NCI-H1436 (cell line): Measurements from ENCODE around the gene NPBWR2.

Experiments used
- DNase-seq: peaks from one replicate; lab custom pipeline; 2025; lab: John Stamatoyannopoulos, UW

Gene NPBWR2

DNA sequence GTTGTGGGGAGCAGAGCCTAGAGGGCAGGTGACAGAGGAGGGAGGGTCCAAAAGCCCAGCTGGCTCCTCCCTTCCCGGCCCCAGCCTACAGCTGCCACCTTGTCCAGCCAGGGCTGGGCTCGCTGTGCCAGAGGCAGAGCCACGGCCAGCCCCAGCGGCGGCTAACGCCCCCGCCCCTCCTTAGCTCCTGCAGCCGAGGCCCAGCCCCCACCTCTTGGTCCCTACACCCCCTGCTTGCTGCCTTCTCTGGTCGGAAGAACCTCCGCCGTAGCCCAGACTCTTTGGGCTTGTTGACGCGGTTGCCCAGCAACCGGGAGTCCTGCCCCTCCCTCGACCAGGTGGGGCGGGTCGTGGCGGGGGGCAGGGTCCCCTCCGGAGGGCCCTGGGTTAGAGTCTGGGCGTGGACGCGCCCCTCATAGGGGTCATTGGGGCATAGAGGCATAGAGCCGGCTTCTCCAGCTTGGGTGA is 22.6 kb downstream of the NPBWR2 start:
- DNase-seq: no peak

DNA sequence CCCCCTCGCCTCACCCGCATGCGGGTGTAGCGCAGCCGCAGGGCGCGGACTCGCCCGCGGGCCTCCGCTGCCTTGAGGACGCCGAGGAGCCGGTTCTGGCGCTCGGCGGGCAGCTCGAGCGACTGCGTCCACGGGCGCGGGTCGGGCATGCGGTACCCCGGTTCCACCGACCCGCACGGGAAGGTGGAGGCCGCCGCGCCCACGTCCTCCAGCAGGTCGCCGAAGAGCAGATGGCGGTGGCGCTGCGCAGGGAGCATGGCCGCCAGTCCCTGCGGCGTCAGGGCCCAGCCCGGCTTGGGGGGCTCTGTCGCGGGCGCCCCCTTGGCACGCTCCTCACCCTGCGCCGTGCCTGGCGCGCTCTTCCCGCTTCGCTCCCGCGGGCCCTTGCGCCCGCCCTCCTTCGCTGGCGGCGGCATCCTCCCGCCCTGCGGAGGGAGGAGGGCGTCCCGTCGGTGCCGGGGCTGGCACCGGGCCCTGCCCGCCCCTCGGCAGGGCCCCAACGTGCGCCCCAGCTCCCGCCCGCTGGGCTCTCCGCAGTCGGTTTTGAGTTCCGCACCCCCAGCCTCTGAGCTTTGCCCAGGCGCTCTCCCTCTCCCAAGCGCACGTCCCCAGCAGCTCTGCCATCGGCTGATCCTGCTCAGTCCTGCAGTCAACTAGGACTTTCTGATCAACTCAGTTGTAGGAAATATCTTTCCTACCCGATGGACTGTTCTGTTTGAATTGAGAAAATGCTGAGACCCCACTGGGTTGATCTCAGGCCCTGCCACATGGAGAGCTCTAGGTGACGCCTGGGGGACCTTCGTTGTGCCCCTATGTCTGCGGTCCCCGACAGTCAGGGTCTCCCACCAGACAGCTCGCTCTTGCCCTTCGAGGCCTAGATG is 23.3 kb downstream of the NPBWR2 start, which contains the start of gene LKAAEAR1:
Gene LKAAEAR1 (minus strand): TSS at position 595 of the 881 bp plus-strand sequence. CDS start 179 bp downstream, at position 416.
- DNase-seq: no peak

DNA sequence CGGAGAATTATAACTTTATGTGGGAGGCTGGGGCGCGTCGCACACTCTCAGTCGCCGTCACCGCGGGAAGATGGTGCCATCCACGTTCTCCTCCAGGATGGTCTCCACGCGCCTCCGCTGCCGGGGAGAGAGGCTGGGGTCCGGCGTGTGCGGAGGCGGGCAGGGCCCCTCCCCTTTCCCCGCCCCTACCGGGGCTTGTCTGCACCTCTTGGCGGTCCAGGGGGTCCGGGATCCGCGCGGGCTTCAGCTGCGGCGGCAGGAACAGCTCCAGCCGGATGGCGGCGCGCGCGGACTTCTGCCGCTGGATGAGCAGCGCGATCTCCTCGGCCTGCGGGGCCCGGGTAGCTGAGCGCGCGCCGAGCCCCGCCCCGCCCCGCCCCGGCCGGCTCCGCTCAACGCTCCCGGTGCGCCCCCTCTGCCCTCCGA is 24.0 kb downstream of the NPBWR2 start:
- peak; percentile 84 for DNase-seq

DNA sequence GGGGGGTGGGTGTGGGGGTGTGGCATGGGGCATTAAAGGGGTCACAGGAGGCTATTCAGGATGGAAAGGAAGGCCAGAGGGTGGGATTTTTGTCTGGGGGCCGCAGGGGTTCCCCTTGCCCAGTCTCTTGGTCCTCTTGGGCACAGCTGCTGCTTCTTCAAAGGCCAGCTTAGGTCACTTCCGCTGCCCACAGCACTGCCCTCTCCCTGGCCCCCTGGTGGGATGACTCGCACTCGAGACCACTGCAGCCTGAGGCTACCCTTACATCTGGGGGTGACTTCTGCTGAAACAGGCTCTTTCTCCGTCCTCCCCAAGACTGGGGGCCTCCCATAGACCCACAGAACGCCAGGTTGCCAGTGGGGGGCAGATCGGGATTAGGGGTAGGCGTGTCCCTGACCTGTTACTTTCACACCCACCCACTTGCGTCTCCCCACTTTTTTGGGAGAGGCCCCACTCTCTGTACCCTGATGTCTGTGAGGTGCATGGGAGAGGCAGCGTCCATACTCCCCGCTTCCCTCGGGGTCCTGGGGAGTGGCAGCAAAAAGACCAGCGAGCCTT is 24.5 kb downstream of the NPBWR2 start:
- DNase-seq: no peak

DNA sequence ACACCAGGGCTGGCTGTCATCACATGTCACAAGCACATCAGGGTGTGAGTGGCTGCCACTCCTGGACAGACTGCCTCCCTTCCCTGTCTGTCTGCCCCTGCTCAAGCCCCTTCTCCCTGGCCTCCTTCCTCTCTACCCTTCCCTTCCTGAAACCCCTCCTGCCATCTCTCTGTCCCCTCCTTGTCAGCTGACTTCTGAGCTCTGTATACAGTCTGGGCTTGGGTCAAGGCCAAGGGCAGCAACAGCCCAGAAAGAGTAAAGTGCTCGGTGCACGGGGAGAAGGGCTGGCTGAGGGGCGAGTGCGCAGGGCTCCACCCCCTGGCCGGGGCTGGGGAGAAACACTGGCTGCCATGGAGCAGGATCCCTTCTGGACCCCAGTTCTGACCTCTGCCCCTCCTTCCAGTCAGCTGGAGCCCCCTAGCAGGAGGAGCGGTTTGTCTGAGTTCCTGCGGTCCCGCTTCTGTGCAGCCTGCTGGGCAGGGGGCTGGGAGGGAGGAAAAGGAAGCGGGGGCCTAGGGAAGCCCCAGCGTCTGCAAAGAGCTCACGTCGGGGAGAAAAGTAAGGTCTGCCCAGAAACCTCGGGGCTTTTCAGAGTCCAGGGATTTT is 25.1 kb downstream of the NPBWR2 start:
- no peak for DNase-seq

DNA sequence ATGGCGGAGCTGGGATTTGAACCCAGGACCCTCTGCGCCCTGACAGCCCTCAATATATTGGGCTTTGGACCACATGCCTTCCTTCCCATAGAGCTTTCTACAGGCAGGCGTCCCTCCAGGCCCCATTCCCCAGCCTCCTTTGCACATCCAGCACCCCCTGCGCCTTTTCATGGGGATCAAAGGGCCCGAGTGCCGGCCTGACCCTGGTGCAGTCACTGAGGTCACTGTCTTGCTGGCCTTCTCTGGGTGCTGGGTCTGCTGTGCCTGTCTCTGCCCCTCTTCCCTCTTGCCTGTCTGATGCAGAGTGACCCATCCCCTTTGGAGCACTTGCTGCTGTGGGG is 25.8 kb downstream of the NPBWR2 start:
- DNase-seq: no peak

DNA sequence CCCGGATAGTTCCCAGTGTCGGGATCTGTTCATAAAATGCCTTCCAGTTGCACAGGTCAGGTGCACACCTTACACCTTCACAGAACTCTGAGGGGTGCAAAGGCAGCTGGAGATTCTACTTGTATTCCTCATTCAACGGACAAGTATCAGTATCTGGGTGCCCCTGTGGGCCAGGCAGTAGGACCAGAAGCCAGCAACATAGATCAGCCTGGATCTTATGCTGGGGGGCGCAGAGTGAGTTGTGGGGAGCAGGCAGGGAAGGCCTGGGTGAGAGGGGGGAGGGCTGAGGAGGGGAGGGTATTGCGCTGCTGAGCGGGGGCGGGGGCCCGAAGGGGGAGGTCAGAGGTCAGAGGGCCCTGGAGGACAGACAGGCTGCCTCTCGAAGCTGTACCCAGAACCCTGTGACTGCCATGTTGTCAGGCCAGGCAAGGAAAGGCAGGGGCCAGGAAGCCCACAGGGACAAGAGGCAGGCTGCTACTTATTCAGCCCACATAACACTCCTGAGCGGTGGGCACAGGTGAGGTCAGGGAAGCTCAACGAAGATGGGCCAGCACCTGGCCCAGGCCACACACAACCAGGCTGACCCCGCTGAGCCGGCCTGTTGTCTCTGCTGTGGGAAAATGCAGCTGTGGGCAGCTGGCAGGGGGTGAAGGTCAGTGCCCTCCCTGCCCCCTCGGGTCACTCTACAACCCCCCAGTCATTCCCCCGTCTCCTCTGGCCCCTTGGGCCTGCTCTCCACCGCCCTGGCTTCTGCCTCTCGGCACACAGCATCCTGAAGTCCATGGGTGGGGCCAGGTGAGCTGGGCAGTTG is 26.3 kb downstream of the NPBWR2 start:
- no peak for DNase-seq

DNA sequence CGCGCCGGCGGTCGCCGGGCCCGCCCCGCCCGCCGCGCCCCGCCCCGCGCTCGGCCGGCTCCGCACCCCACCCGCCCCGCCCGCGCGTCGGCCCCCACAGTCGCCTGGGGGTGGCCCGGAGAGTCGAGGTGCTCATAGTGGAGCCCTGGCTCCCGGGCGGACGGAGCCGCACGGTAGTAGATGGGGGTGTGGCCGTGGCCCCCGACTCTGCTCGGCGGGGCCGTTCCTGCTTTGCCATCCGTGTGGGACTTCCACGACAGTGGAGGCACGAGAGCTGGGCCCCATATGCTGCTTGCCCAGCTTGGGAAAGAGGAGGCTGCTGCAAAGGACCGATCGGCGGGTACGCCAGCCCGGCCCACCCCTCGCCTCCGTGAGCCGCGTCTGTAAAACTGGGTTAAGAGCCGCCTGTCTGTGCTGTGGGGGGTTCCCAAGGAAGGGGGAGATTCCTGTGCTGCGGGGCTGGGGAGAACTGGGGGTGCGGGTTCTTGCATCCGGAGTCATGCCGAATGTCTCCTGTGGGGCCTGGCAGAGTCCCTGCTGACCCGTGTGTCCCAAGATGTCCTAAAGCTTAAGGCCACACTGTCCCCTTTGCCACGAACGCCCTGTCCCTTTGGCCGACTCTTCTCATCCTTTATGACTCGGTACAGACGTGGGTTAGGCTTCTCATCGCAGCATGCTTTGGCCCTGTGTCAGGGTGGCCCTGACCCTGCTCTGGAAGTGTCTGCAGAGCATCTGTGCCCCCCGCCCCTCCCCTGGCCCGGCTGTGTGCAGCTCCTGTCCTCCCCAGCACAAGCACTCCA is 27.2 kb downstream of the NPBWR2 start, which contains the start of gene OPRL1:
Gene OPRL1 (plus strand): TSS at position 70 of the 800 bp plus-strand sequence. CDS start 12,639 bp downstream, outside the sequence.
- no peak for DNase-seq

DNA sequence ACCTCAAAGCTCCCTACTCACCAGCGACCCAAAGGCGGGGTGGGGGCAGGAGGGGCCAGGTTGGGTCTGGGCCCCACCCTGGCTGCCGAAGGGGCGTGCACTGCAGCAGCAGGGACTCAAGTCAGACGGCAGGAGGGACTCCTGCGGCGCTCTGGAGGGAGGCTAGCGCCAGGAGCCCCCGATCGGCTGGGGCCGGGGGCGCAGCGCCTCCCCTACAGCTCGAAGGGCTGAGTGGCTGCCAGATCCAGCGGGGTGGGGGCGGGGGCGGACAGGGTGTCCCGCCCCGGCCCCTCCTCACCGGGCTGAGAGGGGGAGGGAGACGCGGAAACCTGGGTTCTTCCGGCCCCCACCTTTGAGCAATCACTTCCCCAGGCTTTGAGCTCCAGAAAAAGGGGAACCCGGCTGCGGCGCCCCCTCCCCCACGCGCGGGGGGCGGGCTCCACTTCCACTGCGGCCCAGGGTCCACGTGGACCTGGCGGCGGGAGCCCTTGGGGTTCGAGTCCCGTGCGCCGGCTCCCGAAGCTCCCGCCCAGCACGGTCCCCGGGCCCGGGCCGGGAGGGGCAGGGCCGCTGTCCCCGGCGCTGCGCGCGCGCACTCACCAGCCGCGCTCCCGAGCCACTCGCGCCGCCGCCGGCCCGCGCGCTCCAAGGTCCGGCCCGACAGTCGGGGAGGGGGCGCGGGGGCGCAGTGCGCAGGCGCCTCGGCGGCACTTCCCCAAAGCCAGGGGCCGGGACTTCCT is 27.9 kb downstream of the NPBWR2 start, which contains the start of gene RGS19:
Gene RGS19 (minus strand): TSS at position 246 of the 740 bp plus-strand sequence. CDS start 2,632 bp downstream, outside the sequence.
- DNase-seq: peak; percentile 56

DNA sequence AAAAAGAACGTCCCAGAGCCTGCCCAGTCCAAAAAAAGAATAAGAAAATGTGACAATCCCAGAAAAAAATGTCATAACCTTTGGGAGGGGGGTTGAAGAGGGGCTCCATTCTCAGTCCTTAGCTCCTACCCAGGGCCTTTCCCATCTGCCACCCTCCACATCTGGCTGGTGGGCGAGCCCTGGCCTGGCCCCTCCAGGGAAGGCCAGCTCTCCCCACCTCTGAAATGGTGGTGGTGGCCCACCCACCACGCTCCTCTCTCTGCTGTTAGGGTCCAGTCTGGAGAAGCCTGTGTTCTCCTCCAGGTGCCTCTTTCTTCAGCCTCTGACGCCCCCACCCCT is 28.5 kb downstream of the NPBWR2 start:
- no peak for DNase-seq

DNA sequence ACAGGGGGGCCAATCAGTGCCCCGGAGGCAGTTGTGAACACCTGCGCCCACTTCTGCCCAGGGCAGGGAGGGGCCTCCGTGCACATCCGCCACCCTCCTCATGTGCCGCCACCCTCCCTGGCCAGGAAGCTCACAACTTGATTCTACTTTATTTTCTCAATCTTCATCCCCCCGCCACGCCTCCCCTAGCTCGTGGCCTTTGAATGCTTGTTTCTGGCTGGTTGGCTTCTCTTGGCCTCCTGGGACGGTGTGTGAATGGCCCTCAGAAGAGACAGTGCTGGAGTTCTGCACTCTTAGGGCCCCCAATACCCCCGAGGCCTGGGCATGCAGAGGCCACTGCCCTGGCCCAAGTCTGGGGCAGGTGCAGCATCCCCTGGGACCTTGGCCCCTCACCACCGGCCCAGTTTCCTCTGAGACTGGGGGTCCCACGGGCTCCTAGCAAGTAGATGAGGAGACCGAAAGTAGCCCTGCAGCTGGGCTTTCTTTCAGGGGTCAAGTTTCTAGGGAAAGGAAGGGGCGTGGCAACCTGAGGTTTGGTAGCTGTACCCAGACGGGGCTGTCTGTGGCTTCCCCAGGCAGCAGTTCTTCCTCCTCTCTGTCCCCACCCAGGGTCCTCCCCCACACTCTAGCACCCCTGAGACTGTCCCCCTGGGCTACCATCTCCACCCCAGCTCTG is 29.4 kb downstream of the NPBWR2 start:
- no peak for DNase-seq

DNA sequence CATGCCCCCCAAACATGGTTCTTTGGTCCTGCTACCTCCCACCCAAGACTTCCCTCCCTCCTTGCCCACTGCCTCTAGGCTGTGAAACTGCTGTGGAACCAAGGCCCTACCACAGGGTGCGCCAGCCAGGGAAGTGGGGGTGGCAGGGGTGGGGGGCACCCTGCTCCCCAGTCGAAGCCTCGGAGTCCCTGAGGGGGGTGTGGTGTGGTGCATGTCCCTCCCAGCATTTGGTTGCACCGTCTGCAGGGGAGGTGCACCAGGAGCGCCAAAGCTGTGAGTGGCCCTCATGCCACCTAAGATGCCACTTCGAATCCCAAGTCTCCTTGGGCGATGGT is 29.9 kb downstream of the NPBWR2 start:
- DNase-seq: no peak

DNA sequence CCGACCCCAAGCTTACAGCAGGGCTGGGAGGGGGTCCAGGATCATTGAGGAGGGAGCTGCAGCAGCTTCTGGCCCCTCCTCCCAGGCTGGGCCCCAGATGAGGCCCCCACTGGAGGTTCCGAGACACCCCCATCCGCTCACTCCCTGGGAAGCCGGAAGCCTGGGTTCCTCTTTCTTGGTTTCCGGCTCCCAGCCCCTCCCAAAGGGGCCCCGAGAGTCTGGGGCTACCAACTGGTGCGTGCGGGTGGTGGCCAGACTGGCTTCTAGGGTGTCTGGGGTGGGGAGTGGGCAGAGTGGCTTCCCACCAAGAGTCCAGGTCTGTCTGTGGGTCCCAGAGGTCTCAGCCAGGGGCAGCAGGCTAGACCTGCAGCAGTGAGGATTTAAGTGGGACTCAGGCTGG is 30.3 kb downstream of the NPBWR2 start:
- DNase-seq: no peak

DNA sequence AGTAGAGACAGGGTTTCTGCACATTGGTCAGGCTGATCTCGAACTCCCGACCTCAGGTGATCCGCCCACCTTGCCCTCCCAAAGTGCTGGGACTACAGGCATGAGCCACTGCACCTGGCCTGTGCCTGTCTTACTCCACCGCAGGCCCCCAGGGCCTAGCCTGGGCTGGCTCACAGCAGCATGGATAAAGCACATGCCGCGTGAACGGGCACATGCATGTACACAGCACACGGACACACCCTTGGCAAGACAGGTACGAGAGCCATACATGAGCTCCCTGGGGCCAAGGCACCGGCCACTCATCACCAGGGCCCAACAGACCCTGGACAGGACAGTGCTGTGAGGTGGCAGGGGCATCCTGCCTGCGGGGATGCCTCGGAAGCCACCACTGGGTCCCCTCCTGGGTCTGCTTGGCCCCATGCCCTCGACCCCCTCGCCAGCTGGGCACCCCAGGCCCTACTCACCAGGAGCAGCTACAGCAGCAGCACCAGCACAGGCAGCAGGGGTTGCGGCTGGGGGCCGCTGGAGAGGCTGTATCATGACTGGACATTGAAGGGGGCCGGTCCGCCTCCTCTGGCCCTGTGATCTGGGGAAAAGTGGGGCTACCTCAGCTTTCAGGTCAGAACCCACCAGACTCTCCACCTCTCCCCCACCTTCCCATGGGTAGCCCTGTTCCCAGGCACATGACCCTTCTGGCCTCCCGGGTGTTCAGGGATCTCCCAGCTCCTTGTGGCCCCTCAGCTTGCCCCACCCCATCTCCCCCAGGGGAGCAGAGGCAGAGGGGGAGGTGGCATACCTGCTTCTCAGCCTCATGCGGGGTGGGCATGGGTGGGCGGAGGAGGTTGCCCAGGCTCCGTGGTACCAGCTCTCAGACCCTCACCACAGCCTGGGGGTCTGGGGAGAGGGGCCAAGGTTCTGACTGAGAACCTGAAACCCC is 31.0 kb downstream of the NPBWR2 start:
- DNase-seq: no peak

DNA sequence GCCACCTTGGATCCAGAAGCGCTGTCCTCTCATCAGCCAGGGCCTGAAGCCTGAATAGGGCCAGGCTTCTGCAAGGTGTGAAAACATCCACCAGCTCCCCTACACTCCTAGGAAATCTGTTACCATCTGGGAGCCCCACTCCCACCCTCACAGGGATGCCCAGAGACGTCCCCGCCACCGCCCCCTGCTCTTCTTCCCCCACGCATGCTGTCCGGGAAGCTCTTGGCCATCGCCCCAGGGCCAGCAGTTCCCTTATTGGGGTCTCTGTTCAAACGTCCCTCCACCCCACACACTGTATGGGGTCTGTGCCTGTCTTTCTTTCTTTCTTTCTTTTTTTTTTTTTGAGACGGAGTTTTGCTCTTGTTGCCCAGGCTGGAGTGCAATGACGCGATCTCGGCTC is 31.8 kb downstream of the NPBWR2 start:
- DNase-seq: no peak

DNA sequence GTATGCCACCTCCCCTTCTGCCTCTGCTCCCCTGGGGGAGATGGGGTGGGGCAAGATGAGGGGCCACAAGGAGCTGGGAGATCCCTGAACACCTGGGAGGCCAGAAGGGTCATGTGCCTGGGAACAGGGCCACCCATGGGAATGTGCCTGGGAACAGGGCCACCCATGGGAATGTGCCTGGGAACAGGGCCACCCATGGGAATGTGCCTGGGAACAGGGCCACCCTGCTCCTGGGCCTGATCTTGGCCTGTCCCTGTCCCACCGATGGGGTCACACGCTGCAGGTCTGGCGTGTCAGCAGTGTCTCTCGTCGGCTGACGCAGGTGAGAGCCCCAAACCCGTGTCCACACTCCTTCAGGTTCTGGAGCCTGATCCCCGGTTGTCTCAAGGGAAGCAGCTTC is 32.4 kb downstream of the NPBWR2 start:
- no peak for DNase-seq

DNA sequence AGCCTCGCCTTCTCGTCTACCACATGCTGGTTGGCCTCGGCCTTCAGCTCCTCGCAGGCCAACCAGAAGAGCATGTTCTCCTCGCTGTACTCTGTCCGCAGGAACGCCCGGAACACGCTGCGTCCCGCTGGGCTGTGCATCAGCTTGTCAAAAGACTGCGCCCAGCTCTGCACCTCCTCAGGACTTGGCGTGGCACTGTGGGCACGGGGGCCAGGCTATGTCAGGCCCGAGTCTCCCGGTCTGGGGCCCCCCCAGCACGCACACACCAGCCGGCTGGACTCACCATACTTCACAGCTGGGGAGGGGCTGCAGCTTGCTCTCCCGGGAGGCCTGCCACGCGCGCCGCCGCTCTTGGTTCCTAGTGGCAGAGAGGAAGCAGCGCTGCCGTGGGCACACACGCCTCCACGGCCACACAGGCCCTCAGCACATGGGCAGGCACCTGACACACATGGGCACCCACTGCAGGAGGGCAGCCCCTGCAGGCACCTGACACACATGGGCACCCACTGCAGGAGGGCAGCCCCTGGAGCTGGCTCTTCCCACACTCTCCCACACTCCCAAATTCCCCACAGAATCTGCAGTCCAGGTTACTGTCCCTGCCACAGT is 33.1 kb downstream of the NPBWR2 start:
- no peak for DNase-seq

DNA sequence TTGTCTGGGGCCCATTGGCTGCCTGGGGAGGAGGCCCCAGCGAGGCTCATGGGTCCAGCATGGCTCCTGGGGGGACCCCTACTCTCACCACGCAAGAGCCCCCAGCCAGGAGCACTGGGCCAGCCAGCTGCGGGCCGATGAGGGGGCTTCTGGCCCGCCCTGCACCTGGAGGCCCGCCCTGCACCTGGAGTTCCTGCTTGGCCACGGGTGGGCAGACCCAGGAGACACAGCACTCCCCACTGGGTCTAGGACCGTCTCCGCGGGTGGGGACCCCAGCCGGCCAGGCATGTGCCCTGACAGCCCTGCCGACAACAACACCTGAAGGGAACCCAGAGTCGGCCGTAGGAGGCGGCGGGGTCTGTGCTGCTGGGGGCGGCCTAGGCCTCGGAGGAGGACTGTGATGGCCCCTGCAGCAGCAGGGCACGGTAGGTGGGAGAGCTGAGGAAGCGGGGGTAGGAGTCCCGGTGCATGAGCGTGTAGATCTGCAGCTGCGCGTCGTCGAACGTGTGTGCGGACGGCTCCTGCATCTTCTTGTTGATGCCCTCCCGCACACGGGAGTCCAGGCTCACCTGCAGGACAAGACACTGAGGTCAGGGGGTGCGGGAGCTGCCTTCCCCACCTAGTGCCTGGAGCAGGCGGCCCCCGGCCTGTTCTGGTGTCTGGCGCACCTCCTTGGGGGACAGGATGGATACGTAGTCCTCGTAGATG is 33.7 kb downstream of the NPBWR2 start:
- no peak for DNase-seq
